Mammary epithelial cell (primary cell): ENCODE results near the gene ITPKA.
A peak's percentile ranks its signal among the peaks of the same experiment; 100 is the strongest.

ENCODE experiments used
- EZH2 ChIP-seq: IDR thresholded peaks from 2 replicates; pipeline ENCODE4 v1.6.1; 2012; ENCODE audit warnings: low read length, inconsistent platforms, borderline replicate concordance
- TF ChIP-seq, protein P1 (sequence below), 2 donors: IDR thresholded peaks in 1 of 2; conservative IDR thresholded peaks in 1 of 2; 2 replicates each; pipeline ENCODE4 v1.5.1; 2011 to 2012; ENCODE audit warnings: inconsistent platforms in 2 of 2, low read length in 2 of 2, mild to moderate bottlenecking in 2 of 2, control low read depth in 1 of 2, low read depth in 1 of 2; ENCODE audit not compliant: insufficient read depth in 1 of 2; ENCODE audit errors: extremely low read depth in 1 of 2

DNA sequence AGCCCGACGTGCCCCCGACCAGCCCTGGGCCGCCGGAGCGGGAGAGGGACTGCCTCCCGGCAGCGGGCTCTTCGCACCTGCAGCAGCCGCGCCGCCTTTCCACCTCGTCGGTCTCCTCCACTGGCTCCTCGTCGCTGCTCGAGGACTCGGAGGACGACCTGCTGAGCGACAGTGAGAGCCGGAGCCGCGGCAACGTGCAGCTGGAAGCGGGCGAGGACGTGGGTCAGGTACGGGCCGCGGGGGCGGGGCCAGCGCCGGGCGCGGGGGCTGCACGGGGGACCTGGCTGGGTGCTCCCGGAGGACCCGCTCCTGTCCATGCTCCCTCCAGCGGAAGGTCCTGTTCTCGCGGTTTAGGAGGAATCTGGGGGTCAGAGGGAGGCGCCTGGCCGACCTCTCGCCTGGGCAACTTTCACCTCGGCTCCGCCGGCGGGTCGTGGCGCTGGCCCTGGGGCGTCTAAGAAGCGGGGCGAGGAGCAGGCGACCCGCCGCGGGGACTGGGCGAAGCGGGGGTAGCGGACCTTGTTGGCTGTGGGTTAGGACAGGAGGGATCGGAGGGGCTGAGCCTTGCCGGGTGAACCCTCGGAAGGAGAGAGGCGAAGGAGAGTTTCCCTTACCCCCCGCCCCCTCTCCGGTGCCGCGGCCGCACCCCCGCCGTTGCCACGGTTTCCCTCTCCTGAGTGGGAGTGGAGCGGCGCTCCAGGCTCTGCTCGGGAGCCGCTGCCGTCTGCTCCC lies 682 bp downstream of the ITPKA start:
- TF ChIP-seq, protein P1, sequence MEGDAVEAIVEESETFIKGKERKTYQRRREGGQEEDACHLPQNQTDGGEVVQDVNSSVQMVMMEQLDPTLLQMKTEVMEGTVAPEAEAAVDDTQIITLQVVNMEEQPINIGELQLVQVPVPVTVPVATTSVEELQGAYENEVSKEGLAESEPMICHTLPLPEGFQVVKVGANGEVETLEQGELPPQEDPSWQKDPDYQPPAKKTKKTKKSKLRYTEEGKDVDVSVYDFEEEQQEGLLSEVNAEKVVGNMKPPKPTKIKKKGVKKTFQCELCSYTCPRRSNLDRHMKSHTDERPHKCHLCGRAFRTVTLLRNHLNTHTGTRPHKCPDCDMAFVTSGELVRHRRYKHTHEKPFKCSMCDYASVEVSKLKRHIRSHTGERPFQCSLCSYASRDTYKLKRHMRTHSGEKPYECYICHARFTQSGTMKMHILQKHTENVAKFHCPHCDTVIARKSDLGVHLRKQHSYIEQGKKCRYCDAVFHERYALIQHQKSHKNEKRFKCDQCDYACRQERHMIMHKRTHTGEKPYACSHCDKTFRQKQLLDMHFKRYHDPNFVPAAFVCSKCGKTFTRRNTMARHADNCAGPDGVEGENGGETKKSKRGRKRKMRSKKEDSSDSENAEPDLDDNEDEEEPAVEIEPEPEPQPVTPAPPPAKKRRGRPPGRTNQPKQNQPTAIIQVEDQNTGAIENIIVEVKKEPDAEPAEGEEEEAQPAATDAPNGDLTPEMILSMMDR (conservative IDR thresholded peaks at IDR 0.05 in 1 of 2, IDR thresholded peaks at IDR 0.05 in 1 of 2; ENCODE audit: extremely low read depth in 1 of 2, insufficient read depth in 1 of 2, low read depth in 1 of 2, low read length in 2 of 2), result no peak
- TF ChIP-seq EZH2, result peak; percentile 22
